GM21367 (cell line): ENCODE results near the gene STK32B.
"Not testable (repeated sequence)": the region's sequence is repeated elsewhere in the genome, so short reads cannot be mapped to it uniquely, and the experiment has no call there.

Experiments used
- ATAC-seq: cut with Tn5 transposase; IDR thresholded peaks from one replicate; pipeline ENCODE4 v1.9.1; 2021; ENCODE audit not compliant: unreplicated experiment

Gene STK32B

GRCh38 chr4:5066968-5067367, 15.7 kb downstream of the STK32B start:
- not testable (repeated sequence) for ATAC-seq

- ATAC-seq = no peak
These were observed 16.6 kb downstream of the STK32B start for GRCh38 chr4:5067908-5068307.

DNA sequence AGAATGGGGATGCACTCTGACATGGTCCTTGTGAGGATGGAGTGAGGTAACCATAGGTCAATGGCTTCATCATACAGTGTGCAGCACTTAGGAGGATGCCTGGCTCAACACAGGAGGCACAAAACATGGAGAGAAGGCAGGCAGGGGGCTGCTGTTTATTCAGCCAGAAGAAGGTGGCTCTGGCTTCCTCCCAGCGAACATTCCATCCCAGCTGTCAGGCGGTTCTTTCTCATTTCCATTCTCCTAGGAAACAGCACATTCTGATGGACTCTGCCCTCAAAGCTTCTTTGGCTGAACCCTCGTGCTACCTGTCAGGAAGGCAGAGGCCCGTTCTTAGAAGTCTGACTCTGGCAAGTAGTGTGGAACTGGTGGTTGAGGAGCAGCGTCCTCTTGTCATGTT, 18.6 kb downstream of the STK32B start:
- no peak for ATAC-seq

GRCh38 chr4:5072948-5073347, 21.7 kb downstream of the STK32B start:
- no peak for ATAC-seq

GRCh38 chr4:5078009-5078408, 26.7 kb downstream of the STK32B start:
- no peak for ATAC-seq

DNA sequence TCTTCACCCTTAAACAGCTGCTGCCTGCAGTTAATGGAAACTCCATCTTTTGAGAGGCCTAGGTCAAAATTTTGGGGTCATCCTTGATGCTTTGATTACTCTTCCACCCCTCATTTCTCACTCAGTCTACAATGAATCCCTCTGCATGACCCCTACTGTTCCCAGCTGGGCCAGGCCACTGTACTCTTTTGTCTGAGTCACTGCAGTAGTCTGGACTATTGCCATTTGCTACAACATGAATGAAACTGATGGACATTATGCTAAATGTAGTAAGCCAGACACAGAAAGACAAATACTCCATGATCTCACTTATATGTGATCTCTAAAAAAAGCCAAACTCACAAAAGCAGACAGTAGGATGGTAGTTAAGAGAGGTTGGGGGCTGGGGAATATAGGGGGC, 28.3 kb downstream of the STK32B start:
- ATAC-seq = no peak

DNA sequence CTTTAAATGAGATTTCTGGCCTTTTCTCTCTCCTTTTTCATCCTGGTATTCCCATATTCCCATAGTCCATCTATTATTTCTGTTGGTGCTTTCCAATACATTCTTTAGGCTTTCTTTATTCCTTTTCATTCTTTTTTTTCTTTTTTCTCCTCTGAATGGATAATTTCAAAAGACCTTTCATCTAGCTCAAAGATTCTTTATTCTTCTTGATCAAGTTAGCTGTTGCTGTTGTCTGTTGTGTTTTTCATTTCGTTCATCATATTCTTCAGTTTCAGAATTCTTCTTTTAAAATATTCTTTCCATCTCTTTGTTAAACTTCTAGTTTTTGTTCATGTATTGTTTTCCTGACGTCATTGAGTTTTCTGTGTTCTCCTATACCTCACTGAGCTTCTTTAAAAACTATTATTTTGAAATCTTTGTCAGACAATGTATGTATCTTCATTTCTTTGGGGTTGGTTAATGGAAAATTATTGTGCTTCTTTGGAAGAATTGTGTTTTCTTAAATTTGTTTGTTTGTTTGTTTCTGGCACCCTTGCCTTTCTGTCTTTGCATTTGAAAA, 30.2 kb downstream of the STK32B start:
- ATAC-seq = no peak

DNA sequence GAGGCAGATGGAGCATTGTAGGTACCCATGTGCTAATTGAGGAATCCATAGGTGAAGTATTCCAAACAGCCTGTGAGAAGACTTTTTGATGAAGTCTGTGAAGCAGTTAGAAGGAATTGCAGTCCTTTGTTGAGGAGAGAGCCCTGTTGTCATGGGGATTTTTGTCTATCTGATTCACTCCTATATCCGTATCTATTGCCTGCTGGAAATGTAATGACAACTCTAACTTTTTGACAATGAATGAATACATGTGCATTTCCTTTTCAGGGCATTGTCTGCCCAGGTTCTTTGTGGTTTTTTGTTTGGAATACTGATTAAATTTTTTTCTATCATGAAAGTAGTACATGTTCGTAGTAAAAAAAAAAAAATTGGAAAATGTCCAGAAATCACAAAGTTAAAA, 31.1 kb downstream of the STK32B start:
- no peak for ATAC-seq

DNA sequence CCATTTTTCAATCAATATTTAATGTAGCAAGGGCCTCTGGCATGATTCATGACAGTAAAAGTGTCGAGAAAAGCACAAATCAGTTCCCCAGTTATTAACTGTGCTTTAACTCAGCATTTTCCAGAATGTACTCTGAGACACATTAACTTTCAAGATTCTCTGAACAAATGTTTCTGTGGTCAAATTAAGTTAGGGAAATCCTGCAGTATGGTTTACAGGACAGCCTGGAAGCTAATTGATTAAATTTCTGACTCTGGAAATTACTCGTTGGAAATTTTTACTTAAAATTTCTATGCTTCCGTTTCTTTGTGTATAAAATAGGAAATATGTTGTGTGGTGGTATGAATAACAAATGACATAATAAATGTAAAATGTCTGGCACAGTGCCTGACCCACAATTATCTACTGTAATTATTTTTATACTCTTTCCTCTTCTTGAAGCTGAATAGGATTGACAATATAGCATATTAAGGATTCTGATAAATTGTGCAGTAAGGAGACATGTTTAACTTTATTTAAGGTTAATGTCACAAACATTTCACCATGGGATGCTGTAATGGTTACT, 33.7 kb downstream of the STK32B start:
- no peak for ATAC-seq

DNA sequence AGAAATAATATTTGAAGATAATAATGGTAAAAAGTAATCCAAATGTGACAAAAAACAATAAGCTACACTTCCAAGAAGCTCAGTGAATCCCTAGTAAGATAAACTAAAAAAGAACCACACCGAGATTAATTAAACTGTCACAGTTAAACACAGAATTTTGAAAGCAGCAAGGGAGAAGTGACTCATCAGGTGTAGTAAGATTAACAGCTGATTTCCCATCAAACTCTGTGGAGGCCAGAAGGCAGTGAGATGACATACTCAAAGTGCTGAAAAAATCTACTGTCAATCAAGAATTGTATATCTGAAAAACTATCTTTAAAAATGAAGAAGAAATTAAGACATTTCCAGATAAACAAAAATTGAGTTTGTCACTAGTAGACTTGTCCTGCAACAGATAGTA, 35.3 kb downstream of the STK32B start:
- ATAC-seq = no peak

DNA sequence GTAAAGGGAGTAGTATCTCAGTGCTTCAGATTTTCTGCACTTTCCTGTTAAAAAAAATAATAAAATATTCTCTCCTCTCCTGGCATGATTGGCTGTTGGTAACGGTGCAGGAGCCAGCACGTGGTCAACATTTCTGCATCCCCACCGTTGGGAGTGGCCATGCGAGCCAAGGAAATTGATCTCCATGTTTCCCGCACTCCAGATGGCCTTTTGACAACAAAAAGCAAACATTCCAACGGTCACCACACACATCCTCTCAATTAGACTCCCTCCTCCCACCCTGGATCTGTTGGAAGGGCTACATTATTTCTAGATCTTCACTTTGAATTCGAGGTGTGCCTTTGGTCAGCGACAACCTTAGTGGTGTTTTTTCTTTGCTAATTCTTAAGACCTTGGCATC, 45.0 kb downstream of the STK32B start:
- ATAC-seq = no peak

DNA sequence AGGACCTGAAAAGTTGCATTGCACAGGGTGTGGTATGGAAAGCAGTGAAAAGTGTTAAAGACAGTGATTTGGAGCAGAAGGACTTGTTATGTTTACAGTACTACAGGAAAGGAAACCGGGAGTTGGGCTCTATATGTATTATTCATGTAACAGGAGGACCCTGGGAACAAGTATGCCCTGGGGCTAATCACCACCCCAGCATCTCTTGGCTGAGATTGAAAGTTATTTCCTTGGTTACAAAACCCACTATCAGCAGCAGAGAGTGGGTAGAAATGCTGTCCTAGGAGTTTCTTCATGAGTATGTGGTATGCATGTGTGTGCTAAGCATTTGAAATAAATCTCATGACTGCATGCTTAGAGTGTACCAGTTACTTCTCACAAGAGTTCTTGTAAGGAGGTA, 46.9 kb downstream of the STK32B start:
- ATAC-seq = no peak

GRCh38 chr4:5100336-5100735, 49.1 kb downstream of the STK32B start:
- no peak for ATAC-seq

DNA sequence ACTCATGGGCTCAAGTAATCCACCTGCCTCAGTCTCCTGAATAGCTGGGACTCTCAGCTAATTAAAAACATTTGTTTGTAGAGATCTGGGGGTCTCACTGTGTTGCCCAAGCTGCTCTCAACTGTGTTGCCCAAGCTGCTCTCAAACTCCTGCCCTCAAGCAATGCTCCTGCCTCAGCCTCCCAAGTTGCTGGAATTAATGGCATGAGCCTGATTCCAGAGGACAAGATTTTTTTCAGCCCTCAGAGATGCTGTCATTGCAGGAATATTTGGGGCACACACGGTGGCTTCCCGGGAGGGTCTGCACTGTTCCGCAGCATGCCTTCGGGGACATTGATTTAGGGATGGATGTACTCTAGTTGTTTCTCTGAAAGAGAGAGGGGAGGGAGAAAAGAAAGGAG, 49.7 kb downstream of the STK32B start:
- no peak for ATAC-seq

- ATAC-seq = no peak
These were observed 50.3 kb downstream of the STK32B start for GRCh38 chr4:5101571-5101970.

DNA sequence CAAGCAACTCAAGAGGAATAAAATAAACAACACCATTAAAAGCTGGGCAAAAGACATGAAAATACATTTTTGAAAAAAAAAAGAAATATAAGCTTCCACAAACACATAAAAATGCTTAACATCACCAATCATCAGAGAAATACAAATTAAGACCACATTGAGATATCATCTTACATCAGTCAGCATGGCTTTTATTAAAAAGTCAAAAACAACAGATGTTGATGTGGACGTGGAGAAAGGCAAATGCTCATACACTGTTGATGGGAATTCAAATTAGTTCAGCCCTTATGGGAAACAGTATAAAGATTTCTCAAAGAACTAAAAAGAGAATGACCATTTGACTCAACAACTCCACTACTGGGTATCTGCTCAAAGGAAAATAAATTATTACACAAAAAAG, 59.6 kb downstream of the STK32B start:
- ATAC-seq = no peak

DNA sequence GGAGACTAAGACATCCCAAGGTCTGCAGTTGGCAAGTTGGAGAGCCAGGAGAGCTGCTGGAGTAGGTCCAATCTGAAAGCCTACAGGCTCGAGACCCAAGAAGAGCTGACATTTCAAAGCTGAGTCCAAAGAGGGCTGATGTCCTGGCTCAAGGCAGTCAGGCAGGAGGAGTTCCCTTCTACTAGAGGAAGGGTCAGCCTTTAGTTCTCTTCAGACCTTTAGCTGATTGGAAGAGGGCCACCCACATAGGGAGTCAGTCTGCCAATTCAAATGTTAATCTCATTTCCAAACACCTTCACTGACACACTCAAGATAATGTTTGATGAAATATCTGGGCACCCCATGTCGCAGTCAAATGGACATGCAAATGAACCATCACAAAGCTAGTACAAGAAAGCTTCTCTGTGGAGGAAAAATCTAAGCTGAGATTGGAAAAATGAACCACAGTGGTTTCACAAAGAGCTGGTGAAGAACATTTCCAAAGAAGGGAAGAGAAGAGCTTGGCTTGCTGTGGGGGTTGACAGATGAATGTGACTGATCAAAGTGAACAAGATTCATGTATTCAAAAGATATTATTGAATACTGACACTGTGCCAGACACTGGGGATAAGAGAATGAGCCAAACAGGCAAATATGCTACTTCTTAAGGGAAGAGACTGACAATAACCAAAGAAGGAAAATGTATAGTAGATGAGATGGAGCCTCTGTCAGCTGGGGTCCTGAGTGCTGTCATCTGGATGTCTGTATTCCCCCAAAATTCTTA, 61.2 kb downstream of the STK32B start:
- ATAC-seq = no peak

GRCh38 chr4:5114950-5115349, 63.7 kb downstream of the STK32B start:
- ATAC-seq = no peak

GRCh38 chr4:5118091-5118786, 67.0 kb downstream of the STK32B start:
- ATAC-seq = no peak

DNA sequence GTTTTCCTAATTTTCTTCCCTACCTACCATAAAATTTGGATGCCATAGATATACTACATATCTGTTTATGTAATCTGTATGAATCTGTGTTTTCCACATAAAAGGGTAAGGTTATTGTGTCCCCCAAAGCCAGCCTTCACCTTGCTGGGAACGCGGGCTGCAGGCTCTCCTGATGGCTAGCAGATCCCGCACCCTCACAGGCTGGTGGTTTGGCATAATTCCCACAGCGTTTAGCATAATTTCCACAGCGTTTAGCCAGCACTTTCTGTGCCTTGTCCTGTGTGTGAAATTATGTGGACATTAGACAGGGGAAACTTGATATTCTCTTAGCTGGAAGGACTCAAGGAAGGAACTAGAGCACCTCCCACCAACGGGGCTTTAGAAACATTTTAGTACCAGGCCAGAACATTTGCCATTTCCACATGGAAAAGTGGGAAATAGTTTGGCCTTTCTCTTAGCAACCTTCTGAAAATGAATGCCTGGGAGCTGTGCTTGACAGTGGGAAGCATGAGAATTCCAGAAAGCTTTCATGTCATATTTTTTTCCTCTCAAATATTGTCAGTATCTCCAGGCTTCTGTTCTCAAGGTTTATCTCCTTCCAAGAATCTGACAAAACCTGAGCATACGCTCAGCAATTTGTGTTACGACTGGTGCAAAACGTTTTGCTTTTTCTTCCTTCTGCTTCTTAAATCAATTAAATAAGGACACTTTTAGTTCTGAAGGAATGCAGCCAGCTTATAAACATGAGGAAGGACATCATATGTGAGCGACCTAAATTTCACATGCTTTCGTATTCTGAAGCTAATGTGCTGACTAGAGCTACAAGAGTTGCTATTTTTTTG, 67.9 kb downstream of the STK32B start:
- ATAC-seq = no peak

DNA sequence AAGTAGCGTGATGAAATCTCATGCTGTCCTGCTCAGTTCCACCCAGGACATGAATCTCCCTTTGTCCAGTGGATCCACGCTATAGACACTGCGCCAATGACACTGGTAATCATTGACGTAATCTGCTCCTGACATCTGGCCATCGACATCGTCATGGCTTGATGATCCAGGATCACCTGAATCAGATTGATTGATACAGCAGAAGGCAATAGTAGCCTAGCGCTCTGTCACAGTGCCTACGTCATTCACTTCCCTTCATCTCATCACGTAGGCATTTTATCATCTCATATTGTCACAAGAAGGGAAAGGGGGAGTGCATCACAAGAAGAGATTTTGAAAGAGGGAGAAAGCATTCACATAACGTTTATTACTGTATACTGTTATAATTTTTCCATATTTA, 68.8 kb downstream of the STK32B start:
- no peak for ATAC-seq
